ENCODE results near the gene WDR37.
"Not testable (repeated sequence)": the region's sequence is repeated elsewhere in the genome, so short reads cannot be mapped to it uniquely, and the experiment has no call there.

Gene WDR37

GRCh38 chr10:1117651-1118050 lies 61.5 kb downstream of the WDR37 start:
- FAIRE-seq (no peak), DNase-seq (ENCODE audit: insufficient read length, low spot score) (no peak)
- TF ChIP-seq SPI1 (IDR thresholded peaks at IDR 0.05; ENCODE audit: low read depth, low read length) (no peak), TAF1 (IDR thresholded peaks at IDR 0.05; ENCODE audit: low read depth, low read length) (no peak), PAX5 (IDR thresholded peaks at IDR 0.05; ENCODE audit: insufficient read depth, low read length, severe bottlenecking) (no peak), POLR2AphosphoS5 (IDR thresholded peaks at IDR 0.05; ENCODE audit: low read depth, low read length) (no peak), POU2F2 (IDR thresholded peaks at IDR 0.05; ENCODE audit: low read depth, low read length) (no peak), POLR2A (IDR thresholded peaks at IDR 0.05; ENCODE audit: low read depth, low read length) (no peak)

GRCh38 chr10:1118318-1118717 lies 62.1 kb downstream of the WDR37 start:
- DNase-seq (ENCODE audit: insufficient read length, low spot score); FAIRE-seq: not testable (repeated sequence)

- DNase-seq (ENCODE audit: insufficient read length, low spot score) (no peak), FAIRE-seq (no peak)
- TF ChIP-seq POLR2A (IDR thresholded peaks at IDR 0.05; ENCODE audit: low read depth, low read length) (no peak), PAX5 (IDR thresholded peaks at IDR 0.05; ENCODE audit: insufficient read depth, low read length, severe bottlenecking) (no peak), POU2F2 (IDR thresholded peaks at IDR 0.05; ENCODE audit: low read depth, low read length) (no peak), SPI1 (IDR thresholded peaks at IDR 0.05; ENCODE audit: low read depth, low read length) (no peak), POLR2AphosphoS5 (IDR thresholded peaks at IDR 0.05; ENCODE audit: low read depth, low read length) (no peak), TAF1 (IDR thresholded peaks at IDR 0.05; ENCODE audit: low read depth, low read length) (no peak)
Measured at GRCh38 chr10:1119027-1119426, 62.8 kb downstream of the WDR37 start.

- FAIRE-seq (no peak), DNase-seq (ENCODE audit: insufficient read length, low spot score) (no peak)
- no peak for TF ChIP-seq PAX5 (IDR thresholded peaks at IDR 0.05; ENCODE audit: insufficient read depth, low read length, severe bottlenecking)
- no peak for TF ChIP-seq POU2F2 (IDR thresholded peaks at IDR 0.05; ENCODE audit: low read depth, low read length)
- TF ChIP-seq POLR2A (IDR thresholded peaks at IDR 0.05; ENCODE audit: low read depth, low read length): no peak
- no peak for TF ChIP-seq TAF1 (IDR thresholded peaks at IDR 0.05; ENCODE audit: low read depth, low read length)
- TF ChIP-seq POLR2AphosphoS5 (IDR thresholded peaks at IDR 0.05; ENCODE audit: low read depth, low read length): no peak
- no peak for TF ChIP-seq SPI1 (IDR thresholded peaks at IDR 0.05; ENCODE audit: low read depth, low read length)
Measured at GRCh38 chr10:1119501-1119900, 63.3 kb downstream of the WDR37 start.

GRCh38 chr10:1120306-1120705 lies 64.1 kb downstream of the WDR37 start:
- TF ChIP-seq TAF1 (IDR thresholded peaks at IDR 0.05; ENCODE audit: low read depth, low read length) (no peak), POU2F2 (IDR thresholded peaks at IDR 0.05; ENCODE audit: low read depth, low read length) (no peak), POLR2A (IDR thresholded peaks at IDR 0.05; ENCODE audit: low read depth, low read length) (no peak), SPI1 (IDR thresholded peaks at IDR 0.05; ENCODE audit: low read depth, low read length) (no peak), POLR2AphosphoS5 (IDR thresholded peaks at IDR 0.05; ENCODE audit: low read depth, low read length) (no peak)
- no peak for FAIRE-seq
- no peak for DNase-seq (ENCODE audit: insufficient read length, low spot score)

GRCh38 chr10:1120801-1121211 lies 64.6 kb downstream of the WDR37 start:
- no peak for FAIRE-seq
- no peak for DNase-seq (ENCODE audit: insufficient read length, low spot score)
- no peak for TF ChIP-seq POLR2AphosphoS5 (IDR thresholded peaks at IDR 0.05; ENCODE audit: low read depth, low read length)
- TF ChIP-seq TAF1 (IDR thresholded peaks at IDR 0.05; ENCODE audit: low read depth, low read length): no peak
- TF ChIP-seq POU2F2 (IDR thresholded peaks at IDR 0.05; ENCODE audit: low read depth, low read length): no peak
- TF ChIP-seq POLR2A (IDR thresholded peaks at IDR 0.05; ENCODE audit: low read depth, low read length): no peak
- TF ChIP-seq SPI1 (IDR thresholded peaks at IDR 0.05; ENCODE audit: low read depth, low read length): no peak
- TF ChIP-seq PAX5 (IDR thresholded peaks at IDR 0.05; ENCODE audit: insufficient read depth, low read length, severe bottlenecking): no peak

- TF ChIP-seq PAX5 (IDR thresholded peaks at IDR 0.05; ENCODE audit: insufficient read depth, low read length, severe bottlenecking) (no peak), POLR2AphosphoS5 (IDR thresholded peaks at IDR 0.05; ENCODE audit: low read depth, low read length) (no peak), TAF1 (IDR thresholded peaks at IDR 0.05; ENCODE audit: low read depth, low read length) (no peak), POLR2A (IDR thresholded peaks at IDR 0.05; ENCODE audit: low read depth, low read length) (no peak), SPI1 (IDR thresholded peaks at IDR 0.05; ENCODE audit: low read depth, low read length) (no peak), POU2F2 (IDR thresholded peaks at IDR 0.05; ENCODE audit: low read depth, low read length) (no peak)
- no peak for FAIRE-seq
- DNase-seq (ENCODE audit: insufficient read length, low spot score): no peak
Measured at GRCh38 chr10:1121271-1121970, 65.2 kb downstream of the WDR37 start.

GRCh38 chr10:1122349-1122748 lies 66.2 kb downstream of the WDR37 start:
- TF ChIP-seq POLR2AphosphoS5 (IDR thresholded peaks at IDR 0.05; ENCODE audit: low read depth, low read length) (no peak), POLR2A (IDR thresholded peaks at IDR 0.05; ENCODE audit: low read depth, low read length) (no peak), SPI1 (IDR thresholded peaks at IDR 0.05; ENCODE audit: low read depth, low read length) (no peak), POU2F2 (IDR thresholded peaks at IDR 0.05; ENCODE audit: low read depth, low read length) (no peak), PAX5 (IDR thresholded peaks at IDR 0.05; ENCODE audit: insufficient read depth, low read length, severe bottlenecking) (no peak), TAF1 (IDR thresholded peaks at IDR 0.05; ENCODE audit: low read depth, low read length) (no peak)
- no peak for DNase-seq (ENCODE audit: insufficient read length, low spot score)
- no peak for FAIRE-seq

- DNase-seq (ENCODE audit: insufficient read length, low spot score) (no peak), FAIRE-seq (no peak)
- 0 out of 2 replicates have a peak, but pooled peaks have one; percentile 14 for TF ChIP-seq SPI1 (IDR thresholded peaks at IDR 0.05; ENCODE audit: low read depth, low read length)
- TF ChIP-seq POU2F2 (IDR thresholded peaks at IDR 0.05; ENCODE audit: low read depth, low read length): no peak
Measured at GRCh38 chr10:1123198-1123597, 67.0 kb downstream of the WDR37 start.

GRCh38 chr10:1123972-1124371 lies 67.8 kb downstream of the WDR37 start:
- FAIRE-seq (peak; percentile 9), DNase-seq (ENCODE audit: insufficient read length, low spot score) (no peak)
- TF ChIP-seq PAX5 (IDR thresholded peaks at IDR 0.05; ENCODE audit: insufficient read depth, low read length, severe bottlenecking) (no peak), POLR2A (IDR thresholded peaks at IDR 0.05; ENCODE audit: low read depth, low read length) (no peak), SPI1 (IDR thresholded peaks at IDR 0.05; ENCODE audit: low read depth, low read length) (no peak), TAF1 (IDR thresholded peaks at IDR 0.05; ENCODE audit: low read depth, low read length) (no peak), POLR2AphosphoS5 (IDR thresholded peaks at IDR 0.05; ENCODE audit: low read depth, low read length) (no peak), POU2F2 (IDR thresholded peaks at IDR 0.05; ENCODE audit: low read depth, low read length) (no peak)
